ENCODE measurements around the gene ST6GAL2.

The ST6GAL2 gene

DNA sequence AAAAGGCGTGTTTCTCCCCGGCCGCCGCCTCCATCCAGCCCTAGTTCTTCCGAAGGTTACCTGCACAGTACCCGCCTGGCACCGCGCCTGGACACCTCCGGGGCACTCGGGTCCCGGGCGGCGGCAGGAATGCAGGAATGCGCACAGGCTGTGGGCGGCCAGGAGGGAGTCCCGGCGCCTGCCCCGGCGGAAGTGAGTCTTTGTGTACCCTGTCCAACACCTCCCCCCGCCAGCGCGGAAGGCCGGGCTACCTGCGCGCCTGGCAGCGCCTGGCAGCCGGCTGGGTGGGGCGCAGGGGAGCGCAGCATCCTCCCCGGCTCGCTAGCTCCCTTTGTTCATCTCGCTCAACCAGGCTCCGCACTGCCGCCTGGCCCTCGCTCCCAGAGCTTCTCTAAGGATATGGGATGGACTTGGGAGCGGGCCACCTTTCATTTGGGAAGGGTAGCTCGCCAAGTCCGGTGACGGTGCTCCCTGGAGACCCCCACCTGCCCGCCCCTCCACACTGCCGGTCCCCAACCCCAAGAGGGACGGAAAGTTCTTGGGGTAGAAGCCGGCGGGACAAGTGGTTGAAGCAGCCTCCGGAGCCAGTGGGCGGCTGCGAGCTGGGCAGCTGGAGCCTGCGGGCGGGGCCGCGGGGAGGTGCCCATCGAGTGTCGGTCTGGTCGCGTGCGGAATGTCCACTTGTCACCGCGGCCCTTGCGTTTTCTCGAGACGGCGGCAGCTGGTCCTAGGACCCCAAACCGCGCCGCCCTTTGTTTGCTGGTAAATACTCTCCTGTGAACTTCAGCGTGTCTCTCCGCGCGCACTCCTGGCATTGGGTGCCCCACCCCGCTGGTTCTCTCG is 1.2 kb upstream of the ST6GAL2 start:
- H3K4me1 ChIP-seq: no peaks in the 10 kb centered on the region
- no peak for TF ChIP-seq CTCF (IDR thresholded peaks at IDR 0.05; ENCODE audit: low read depth, low read length)
- no peaks in the 10 kb centered on the region for H3K36me3 ChIP-seq
- peaks cover 26% of the 10 kb centered on the region for H3K27me3 ChIP-seq
- no peak overlapping the region for H3K4me3 ChIP-seq (ENCODE audit: low read depth, low read length)
- no peak for DNase-seq
- H3K9me3 ChIP-seq: no peaks in the 10 kb centered on the region

DNA sequence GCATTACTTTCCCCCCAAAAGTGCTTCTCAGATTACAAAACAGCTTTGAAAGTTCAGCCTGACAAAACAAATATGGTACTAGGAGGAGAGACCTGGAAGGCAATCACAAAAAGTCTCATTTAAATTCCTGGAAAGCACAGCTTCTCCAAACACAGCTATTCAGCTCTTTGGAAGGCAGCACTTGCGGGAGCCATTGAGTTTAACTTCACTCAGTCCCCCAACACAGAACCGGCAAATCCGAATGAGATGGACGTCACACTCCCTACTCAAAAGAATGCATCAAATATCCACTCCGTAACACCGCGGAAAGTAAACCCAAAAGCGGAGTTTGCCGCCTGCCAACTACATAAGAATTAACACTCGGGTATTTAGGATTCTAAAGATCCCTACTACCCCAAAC is 638 bp downstream of the ST6GAL2 start:
- Histone ChIP-seq H3K4me1 (no peaks in the 10 kb centered on the region), H3K4me3 (ENCODE audit: low read depth, low read length) (no peak overlapping the region)

DNA sequence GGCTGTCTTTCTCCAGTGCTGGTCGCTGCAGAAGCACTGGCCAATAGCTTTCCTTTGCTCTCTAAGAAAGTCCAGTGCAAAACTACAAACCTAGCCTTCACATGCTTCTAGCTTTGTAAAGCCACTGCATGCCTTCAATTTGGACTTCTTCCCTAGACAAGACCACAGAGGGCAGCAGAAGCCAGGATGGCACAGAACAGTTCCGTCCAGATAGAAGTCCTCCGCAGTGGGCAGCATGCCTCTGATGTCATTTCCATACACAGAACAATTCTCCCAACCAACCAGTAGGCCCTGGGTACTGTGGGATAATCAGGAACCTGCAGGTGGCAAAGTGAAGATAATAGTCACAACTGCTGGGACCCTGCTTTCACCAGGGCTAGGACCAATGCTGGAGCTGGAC is 3.3 kb downstream of the ST6GAL2 start:
- Histone ChIP-seq H3K36me3 (no peaks in the 10 kb centered on the region), H3K4me3 (ENCODE audit: low read depth, low read length) (no peak overlapping the region), H3K4me1 (no peaks in the 10 kb centered on the region), H3K27me3 (peaks cover 26% of the 10 kb centered on the region), H3K9me3 (no peaks in the 10 kb centered on the region)
- DNase-seq: no peak
- no peak for TF ChIP-seq CTCF (IDR thresholded peaks at IDR 0.05; ENCODE audit: low read depth, low read length)

More for the DNA sequence above, 638 bp downstream of the ST6GAL2 start:
- Histone ChIP-seq H3K9me3 (no peaks in the 10 kb centered on the region), H3K27me3 (peaks cover 26% of the 10 kb centered on the region), H3K36me3 (no peaks in the 10 kb centered on the region)
- TF ChIP-seq CTCF (IDR thresholded peaks at IDR 0.05; ENCODE audit: low read depth, low read length): no peak
- DNase-seq: no peak

- no peak for TF ChIP-seq CTCF (IDR thresholded peaks at IDR 0.05; ENCODE audit: low read depth, low read length)
- no peak for DNase-seq
- Histone ChIP-seq H3K36me3 (no peaks in the 10 kb centered on the region), H3K4me3 (ENCODE audit: low read depth, low read length) (no peak overlapping the region), H3K4me1 (no peaks in the 10 kb centered on the region), H3K9me3 (no peaks in the 10 kb centered on the region), H3K27me3 (no peaks in the 10 kb centered on the region)
Observed at GRCh38 chr2:106878206-106878605, 7.8 kb downstream of the ST6GAL2 start.

- DNase-seq: no peak
- H3K27me3 ChIP-seq: no peaks in the 10 kb centered on the region
- no peaks in the 10 kb centered on the region for H3K4me1 ChIP-seq
- no peaks in the 10 kb centered on the region for H3K9me3 ChIP-seq
- H3K4me3 ChIP-seq (ENCODE audit: low read depth, low read length): no peak overlapping the region
- no peak for TF ChIP-seq CTCF (IDR thresholded peaks at IDR 0.05; ENCODE audit: low read depth, low read length)
- no peaks in the 10 kb centered on the region for H3K36me3 ChIP-seq
Observed at GRCh38 chr2:106876699-106877098, 9.3 kb downstream of the ST6GAL2 start.

DNA sequence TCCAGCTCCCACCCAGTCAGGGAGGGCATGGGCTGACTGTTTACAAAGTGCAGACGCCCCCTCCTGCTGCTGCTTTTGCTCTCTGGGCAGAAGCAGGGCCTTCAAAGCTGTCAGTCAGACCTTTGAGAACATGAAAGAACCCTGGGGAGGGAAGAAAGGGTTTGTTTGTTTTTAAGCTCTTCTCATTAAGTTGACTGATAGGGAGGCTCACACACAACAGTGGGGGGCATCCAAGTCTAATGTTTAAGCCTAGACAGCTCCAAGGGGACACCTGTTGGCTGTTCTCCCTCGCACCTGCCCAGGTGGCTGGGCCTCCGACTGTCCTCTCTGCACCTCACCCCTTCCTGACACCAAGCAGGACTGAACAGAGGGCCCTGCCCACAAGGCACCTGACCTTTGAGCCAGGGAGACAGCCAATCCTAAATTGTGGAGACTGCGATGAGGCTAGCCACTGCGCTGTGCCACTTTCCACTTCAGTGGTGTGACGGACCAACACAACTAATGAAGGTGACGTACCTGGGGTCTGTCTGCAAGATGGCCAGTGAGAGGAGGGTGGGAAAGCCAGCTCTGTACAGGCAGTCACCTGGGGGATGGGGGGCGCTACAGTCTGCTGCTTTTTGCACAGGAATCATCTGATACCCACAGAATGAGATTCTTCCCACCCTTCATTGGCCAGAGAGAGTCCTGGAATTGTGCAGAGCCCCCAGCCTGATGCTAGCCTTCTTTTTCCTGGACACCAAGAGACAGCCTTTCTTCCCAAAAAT is 16.3 kb downstream of the ST6GAL2 start:
- H3K4me1 ChIP-seq: no peaks in the 10 kb centered on the region
- H3K9me3 ChIP-seq: no peaks in the 10 kb centered on the region
- DNase-seq: no peak
- no peaks in the 10 kb centered on the region for H3K27me3 ChIP-seq
- H3K36me3 ChIP-seq: no peaks in the 10 kb centered on the region
- no peak overlapping the region for H3K4me3 ChIP-seq (ENCODE audit: low read depth, low read length)
- TF ChIP-seq CTCF (IDR thresholded peaks at IDR 0.05; ENCODE audit: low read depth, low read length): no peak

Data from BE2C (cell line).